A673 (cell line): ENCODE measurements around the gene LHFPL6. TPM values are rescaled to one million over a fixed set of nuclear protein-coding genes. Genes with fewer than 3 reads are reported as not detected.

Source experiments
- BruUV-seq: library from RNA; stranded (reverse); fragments of 400-500 nt; replicated peaks from 2 replicates; lab custom pipeline; 2021; lab: Mats Ljungman, UMichigan
- CTCF ChIA-PET: fragments of 300-600 bp; sonication (Branson Sonifier 250); formaldehyde crosslinking; loops from one replicate; lab custom pipeline; 2022; ENCODE audit warnings: antibody characterized with exemption; lab: Charles Lee
- POLR2A ChIA-PET: fragments of 300-600 bp; sonication (Branson Sonifier 250); formaldehyde crosslinking; loops from one replicate; lab custom pipeline; 2022; ENCODE audit warnings: antibody characterized with exemption; ENCODE audit not compliant: low non-redundant PET; lab: Charles Lee
- DNase-seq: peaks from one replicate; pipeline ENCODE4 v3.0.0-alpha.2; 2015; ENCODE audit warnings: low spot score
- H3K27ac ChIP-seq: fragments of 200-600 bp; sonication (generic); 2 replicates; pipeline ENCODE4 v1.5.1; 2016; ENCODE audit warnings: mixed run types, low read depth, mild to moderate bottlenecking, mixed read lengths, antibody characterized with exemption, low read length; ENCODE audit not compliant: poor library complexity, severe bottlenecking
- H3K27me3 ChIP-seq: fragments of 200-600 bp; sonication (generic); replicated peaks from 2 replicates; pipeline ENCODE4 v1.6.1; 2017; ENCODE audit warnings: mixed run types, low read depth, mild to moderate bottlenecking, mixed read lengths, antibody characterized with exemption, low read length; ENCODE audit not compliant: insufficient read depth, poor library complexity
- H3K36me3 ChIP-seq: fragments of 200-600 bp; sonication (generic); 2 replicates; pipeline ENCODE4 v1.6.1; 2016; ENCODE audit warnings: mixed run types, mild to moderate bottlenecking, mixed read lengths, antibody characterized with exemption, low read length; ENCODE audit not compliant: insufficient read depth, poor library complexity, severe bottlenecking
- H3K4me1 ChIP-seq: fragments of 200-600 bp; sonication (generic); 2 replicates; pipeline ENCODE4 v1.6.1; 2017; ENCODE audit warnings: mixed run types, mild to moderate bottlenecking, mixed read lengths, antibody characterized with exemption, low read length; ENCODE audit not compliant: insufficient read depth, poor library complexity, severe bottlenecking
- H3K4me3 ChIP-seq: fragments of 200-600 bp; sonication (generic); 2 replicates; pipeline ENCODE4 v1.5.1; 2016; ENCODE audit warnings: low read depth, mixed run types, mild to moderate bottlenecking, mixed read lengths, low read length; ENCODE audit not compliant: poor library complexity, severe bottlenecking
- H3K9me3 ChIP-seq: fragments of 200-600 bp; sonication (generic); 2 replicates; pipeline ENCODE4 v1.6.1; 2016; ENCODE audit warnings: mixed run types, low read depth, mild to moderate bottlenecking, mixed read lengths, antibody characterized with exemption, low read length; ENCODE audit not compliant: poor library complexity, severe bottlenecking
- CTCF ChIP-seq: fragments of 300-800, 200-600 bp; sonication (generic); conservative IDR thresholded peaks from 2 replicates; pipeline ENCODE4 v1.5.1; 2017; ENCODE audit warnings: low read depth, mild to moderate bottlenecking, antibody characterized with exemption, low read length, moderate library complexity, mixed read lengths
- EZH2 ChIP-seq: fragments of 200-600 bp; sonication (generic); IDR thresholded peaks from 2 replicates; pipeline ENCODE4 v1.6.1; 2017; ENCODE audit warnings: borderline replicate concordance, low read depth, mild to moderate bottlenecking, mixed read lengths, antibody characterized with exemption, low read length; ENCODE audit not compliant: poor library complexity, severe bottlenecking
- intact Hi-C: fragments of 100-400 bp; cut with micrococcal nuclease; formaldehyde crosslinking; loops from one replicate; pipeline ENCODE4 v1.10.0; 2022; ENCODE audit not compliant: unreplicated experiment
- total RNA-seq: library from RNA; stranded (reverse); gene quantifications from 2 replicates; pipeline ENCODE4 v1.2.3, GENCODE V29; 2021

LHFPL6 gene
- total RNA-seq, 1 experiment from 2014 or later, result 63.9 TPM

GRCh38 chr13:39599842-39600241 lies 3.2 kb downstream of the LHFPL6 start:
- Histone ChIP-seq H3K27me3 (no peaks in the 10 kb centered on the region), H3K27ac (peak overlapping the region; percentile 28), H3K36me3 (peaks cover 23% of the 10 kb centered on the region), H3K9me3 (no peaks in the 10 kb centered on the region), H3K4me1 (peaks cover 33% of the 10 kb centered on the region), H3K4me3 (peak overlapping the region; percentile 96)
- intact Hi-C loops, result loop anchor here (1.0 to 5.0 kb wide), 2 partner anchors 103 to 230 kb away; no protein-coding TSS in a partner anchor
- ChIA-PET POLR2A (no interaction called here), CTCF (no interaction called here)
- no TSS peak for BruUV-seq
- DNase-seq, result no peak
- TF ChIP-seq EZH2 (no peak), CTCF (no peak)

- Histone ChIP-seq H3K9me3 (no peaks in the 10 kb centered on the region), H3K27ac (peak overlapping the region; percentile 28), H3K36me3 (peaks cover 23% of the 10 kb centered on the region), H3K4me1 (peaks cover 26% of the 10 kb centered on the region), H3K27me3 (no peaks in the 10 kb centered on the region), H3K4me3 (peak overlapping the region; percentile 96)
- intact Hi-C loops, result no loop called here
- POLR2A ChIA-PET, result no interaction called here
- BruUV-seq, result no TSS peak
- CTCF ChIA-PET, result no interaction called here
- TF ChIP-seq CTCF, result no peak
- TF ChIP-seq EZH2, result no peak
- DNase-seq, result no peak
These were observed 4.0 kb downstream of the LHFPL6 start for GRCh38 chr13:39599012-39599411.

GRCh38 chr13:39597838-39598237 lies 5.2 kb downstream of the LHFPL6 start:
- BruUV-seq, result no TSS peak
- peak overlapping the region; percentile 1 for H3K27ac ChIP-seq
- TF ChIP-seq EZH2, result no peak
- TF ChIP-seq CTCF, result no peak
- peak; percentile 46 for DNase-seq
- ChIA-PET POLR2A (no interaction called here), CTCF (interaction anchor here (0.6 kb wide), 1 partner anchor 180 kb away, joined by 3 read pairs; no protein-coding TSS in a partner anchor)
- peaks cover 26% of the 10 kb centered on the region for H3K4me1 ChIP-seq
- peak overlapping the region; percentile 6 for H3K4me3 ChIP-seq
- H3K36me3 ChIP-seq, result peaks cover 23% of the 10 kb centered on the region
- no peaks in the 10 kb centered on the region for H3K27me3 ChIP-seq
- H3K9me3 ChIP-seq, result no peaks in the 10 kb centered on the region
- intact Hi-C loops, result no loop called here
